Stimulated activated CD4-positive, alpha-beta T cell treated with anti-CD3 and anti-CD28 coated beads, Interleukin-1b, Interleukin-23, amount 100 ng/mL, for 24 hours (primary cell): ENCODE data around the gene SPATA31D4.
"Not testable (repeated sequence)": the region's sequence is repeated elsewhere in the genome, so short reads cannot be mapped to it uniquely, and the experiment has no call there.

Experiments
- DNase-seq, 4 experiments: peaks; one replicate each; pipeline ENCODE4 v3.0.0-alpha.2; 2020; ENCODE audit warnings: low read depth in 4 of 4, low spot score in 1 of 4

The SPATA31D4 gene

GRCh38 chr9:81928305-81928704, at the start of gene SPATA31D4:
TSS of gene SPATA31D4 (plus strand) at chr9:81928428. CDS start at chr9:81928514, 86 bp downstream.
- not testable (repeated sequence) for DNase-seq

- DNase-seq, result no peak
Observed at GRCh38 chr9:81878530-81878929, 49.7 kb upstream of the SPATA31D4 start.

DNA sequence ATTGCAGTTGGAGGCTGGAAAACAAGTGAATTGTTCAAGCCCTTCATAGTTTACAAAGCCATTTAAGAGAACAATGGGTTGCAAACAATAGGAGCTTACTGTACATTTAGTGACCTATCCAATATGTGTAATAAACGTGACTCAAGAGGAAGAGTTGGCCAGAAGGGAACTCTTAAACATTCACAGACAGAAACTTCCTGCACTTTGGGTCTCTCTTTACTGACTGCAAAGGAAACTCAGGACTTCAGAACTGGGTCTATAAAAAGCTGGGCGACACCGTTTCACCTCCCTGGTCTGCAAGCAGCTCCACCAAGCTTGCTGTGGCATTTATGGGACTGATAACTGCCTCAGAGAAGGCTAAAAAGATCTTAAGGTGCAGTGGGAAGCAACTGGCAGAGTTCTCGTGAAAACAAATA, 48.7 kb upstream of the SPATA31D4 start:
- DNase-seq, result no peak

- no peak for DNase-seq
Observed at GRCh38 chr9:81885602-81886001, 42.6 kb upstream of the SPATA31D4 start.

- no peak for DNase-seq
Observed at GRCh38 chr9:81886665-81887064, 41.6 kb upstream of the SPATA31D4 start.

- no peak for DNase-seq
Observed at GRCh38 chr9:81890104-81890503, 38.1 kb upstream of the SPATA31D4 start.

DNA sequence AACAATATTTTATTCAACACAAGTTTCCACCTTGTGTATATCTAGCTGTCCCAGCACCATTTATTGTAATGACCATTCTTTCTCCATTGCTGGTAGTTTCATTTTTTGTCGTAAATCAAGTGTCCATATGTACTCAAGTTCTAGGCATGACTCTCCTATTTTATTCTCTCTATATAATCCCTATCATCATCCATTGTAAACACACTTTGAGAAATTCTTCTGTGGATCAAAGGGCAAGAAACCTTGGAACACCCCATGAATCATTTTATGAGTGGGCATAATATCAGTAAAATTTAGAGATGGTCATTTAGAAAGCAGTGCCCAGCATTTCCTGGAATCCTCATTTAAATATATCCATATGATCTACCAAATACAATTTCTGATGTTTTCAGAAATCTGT, 35.8 kb upstream of the SPATA31D4 start:
- no peak for DNase-seq

DNA sequence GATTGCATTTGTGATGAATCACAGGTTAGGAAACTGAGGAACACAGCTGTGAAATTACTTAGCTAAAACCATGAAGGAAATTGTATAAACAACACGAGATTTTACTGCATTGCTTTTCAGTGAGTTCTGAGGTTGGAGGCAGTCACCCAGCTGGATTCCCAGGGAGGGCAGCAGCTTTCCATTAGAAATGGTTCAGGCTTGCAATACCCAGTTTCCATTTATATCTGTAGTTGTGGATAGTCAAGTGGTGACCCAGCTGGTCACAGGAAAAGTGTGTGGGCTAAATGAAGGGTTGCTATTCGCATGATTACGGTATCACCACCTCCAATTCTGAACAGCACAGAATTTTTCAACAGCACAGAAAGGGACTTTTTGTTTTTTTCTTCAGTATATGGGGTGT, 34.3 kb upstream of the SPATA31D4 start:
- no peak for DNase-seq

DNA sequence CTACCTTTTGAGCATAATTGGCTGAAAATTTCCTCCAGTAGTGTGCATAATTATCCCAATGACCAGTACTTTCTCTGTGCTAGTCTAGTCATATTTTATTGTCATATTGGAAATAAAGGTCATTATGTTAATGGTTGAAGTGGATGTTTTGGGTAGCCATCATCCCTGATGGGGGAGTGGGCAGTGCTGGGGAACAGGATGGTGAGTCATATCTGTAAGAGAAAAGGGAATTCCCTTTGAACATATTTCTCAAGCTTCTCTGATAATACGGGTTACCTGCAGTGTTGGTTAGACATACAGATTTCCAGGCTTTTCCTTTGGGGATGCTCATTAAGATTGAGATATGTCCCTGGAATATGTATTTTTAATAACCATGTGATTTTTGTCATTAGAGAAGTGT, 33.3 kb upstream of the SPATA31D4 start:
- no peak for DNase-seq

DNA sequence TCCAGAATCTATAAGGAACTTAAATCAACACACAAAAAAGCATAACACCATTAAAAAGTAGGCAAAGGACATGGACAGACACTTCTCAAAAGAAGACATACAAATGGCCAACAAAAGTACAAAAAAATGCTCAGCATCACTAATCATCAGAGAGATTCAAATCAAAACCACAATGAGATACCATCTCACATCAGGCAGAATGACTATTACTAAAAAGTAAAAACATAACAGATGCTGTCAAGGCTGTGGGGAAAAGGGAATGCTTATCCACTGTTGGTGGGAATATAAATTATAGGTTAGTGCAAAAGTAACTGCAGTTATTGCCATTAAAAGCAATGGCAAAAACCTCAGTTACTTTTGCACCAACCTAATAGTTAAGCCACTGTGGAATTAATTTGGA, 32.2 kb upstream of the SPATA31D4 start:
- no peak for DNase-seq

- no peak for DNase-seq
Observed at GRCh38 chr9:81898851-81899250, 29.4 kb upstream of the SPATA31D4 start.

DNA sequence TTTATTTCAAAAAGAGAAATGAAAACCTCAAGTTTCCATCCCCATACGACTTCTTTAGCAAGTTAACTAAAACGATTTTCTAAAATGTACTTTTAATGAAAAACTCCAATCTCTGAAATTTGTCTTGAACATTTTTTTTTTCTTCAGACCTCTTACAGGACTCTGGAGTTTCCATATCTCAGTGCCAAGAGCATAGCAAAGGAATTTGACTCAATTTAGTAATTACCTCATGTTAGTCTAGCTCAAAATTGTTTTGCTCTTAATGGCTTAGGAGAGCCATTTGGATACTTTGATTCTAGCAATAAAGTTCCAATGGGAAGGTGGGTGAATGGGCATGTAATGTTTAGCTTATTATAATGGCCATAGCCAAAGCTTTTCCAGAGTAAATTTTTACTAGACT, 26.0 kb upstream of the SPATA31D4 start:
- no peak for DNase-seq

GRCh38 chr9:81902626-81903025, 25.6 kb upstream of the SPATA31D4 start:
- DNase-seq, result no peak

- no peak for DNase-seq
Observed at GRCh38 chr9:81906671-81907070, 21.6 kb upstream of the SPATA31D4 start.

DNA sequence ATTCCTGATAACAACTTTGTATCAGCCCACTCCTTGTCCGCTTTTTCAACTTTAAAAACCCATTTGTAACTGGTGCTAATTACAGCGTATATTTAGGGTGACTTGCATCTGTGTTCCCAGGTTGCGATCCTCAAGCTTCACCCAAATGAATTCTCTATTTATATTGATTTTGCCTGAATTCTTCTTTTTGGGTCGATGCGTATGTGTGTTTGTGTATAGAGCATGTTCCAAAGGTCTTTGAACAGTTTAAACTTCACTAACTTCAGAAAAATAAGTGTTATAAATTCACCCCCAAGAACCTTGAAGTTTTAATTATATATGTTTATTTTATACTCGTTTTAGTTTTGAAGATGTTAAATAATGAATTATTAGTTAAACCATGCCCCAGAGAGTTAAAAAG, 16.1 kb upstream of the SPATA31D4 start:
- DNase-seq, result no peak

GRCh38 chr9:81915801-81916505, 12.3 kb upstream of the SPATA31D4 start:
- no peak for DNase-seq

DNA sequence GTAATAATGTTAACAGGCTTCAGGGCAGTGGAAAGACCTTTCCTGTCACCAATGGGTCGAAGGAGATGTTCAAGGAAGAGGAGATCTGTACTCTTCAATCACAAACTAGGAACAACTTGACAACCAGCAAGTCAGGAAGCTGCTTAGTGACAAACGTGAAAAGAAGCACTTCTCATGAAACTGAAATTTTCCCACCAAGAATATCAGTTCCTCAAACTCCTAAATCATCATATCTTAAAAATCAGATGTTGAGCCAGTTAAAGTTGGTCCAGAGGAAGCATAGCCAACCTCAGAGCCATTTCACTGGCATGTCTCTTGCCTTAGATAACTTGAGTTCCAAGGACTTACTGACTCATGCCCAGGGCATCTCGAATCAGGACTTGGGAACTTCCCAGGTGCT, 9.7 kb upstream of the SPATA31D4 start:
- not testable (repeated sequence) for DNase-seq

DNA sequence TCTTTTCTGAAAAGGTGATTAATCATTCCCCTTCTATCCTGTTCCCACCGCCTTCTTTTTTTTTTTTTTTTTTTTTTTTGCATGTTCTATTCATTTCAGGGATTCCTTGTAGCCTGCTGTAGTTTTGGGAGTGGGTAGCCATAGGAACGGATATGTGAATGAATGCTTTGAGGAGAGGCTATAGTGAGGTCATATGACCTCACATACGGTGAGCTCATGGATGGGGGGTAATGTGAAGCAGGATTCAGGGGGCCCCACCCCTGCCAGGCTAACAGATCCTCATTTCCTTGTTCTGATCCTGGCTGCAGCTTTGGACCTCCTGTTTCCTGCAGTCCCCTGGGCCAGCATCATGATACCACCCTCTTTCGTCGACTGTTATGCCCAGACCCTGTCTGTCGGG, 1.9 kb downstream of the SPATA31D4 start:
- DNase-seq, result not testable (repeated sequence)

GRCh38 chr9:81933547-81933946, 5.3 kb downstream of the SPATA31D4 start:
- not testable (repeated sequence) for DNase-seq

DNA sequence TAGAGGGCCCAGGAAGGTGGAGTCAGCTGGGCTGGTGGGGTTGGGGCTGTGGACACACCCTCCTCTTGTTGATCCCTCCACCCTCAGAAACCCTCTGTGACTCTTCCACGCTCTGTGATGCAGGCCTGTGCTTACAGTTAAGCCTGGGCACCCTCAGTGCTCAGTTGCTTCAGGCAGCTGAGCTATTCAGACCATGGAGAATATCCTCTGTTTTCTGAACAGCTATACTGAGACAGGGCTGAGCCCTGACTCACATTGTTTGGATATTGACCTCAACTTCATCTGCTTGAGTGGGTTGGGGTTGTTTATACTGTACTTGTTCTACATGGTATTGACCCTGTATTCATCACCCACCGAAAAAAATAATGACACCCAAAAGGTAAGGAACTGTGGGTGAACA, 15.2 kb downstream of the SPATA31D4 start, which contains the start of gene SPATA31D3:
Gene SPATA31D3 (plus strand): TSS at position 108 of the 400 bp plus-strand sequence. CDS start 86 bp downstream, at position 194.
- DNase-seq, result not testable (repeated sequence)

DNA sequence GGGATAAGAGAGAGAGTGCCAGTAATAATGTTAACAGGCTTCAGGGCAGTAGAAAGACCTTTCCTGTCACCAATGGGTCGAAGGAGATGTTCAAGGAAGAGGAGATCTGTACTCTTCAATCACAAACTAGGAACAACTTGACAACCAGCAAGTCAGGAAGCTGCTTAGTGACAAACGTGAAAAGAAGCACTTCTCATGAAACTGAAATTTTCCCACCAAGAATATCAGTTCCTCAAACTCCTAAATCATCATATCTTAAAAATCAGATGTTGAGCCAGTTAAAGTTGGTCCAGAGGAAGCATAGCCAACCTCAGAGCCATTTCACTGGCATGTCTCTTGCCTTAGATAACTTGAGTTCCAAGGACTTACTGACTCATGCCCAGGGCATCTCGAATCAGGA, 20.4 kb downstream of the SPATA31D4 start:
- not testable (repeated sequence) for DNase-seq

- no peak for DNase-seq
Observed at GRCh38 chr9:81953096-81953495, 24.9 kb downstream of the SPATA31D4 start.

DNA sequence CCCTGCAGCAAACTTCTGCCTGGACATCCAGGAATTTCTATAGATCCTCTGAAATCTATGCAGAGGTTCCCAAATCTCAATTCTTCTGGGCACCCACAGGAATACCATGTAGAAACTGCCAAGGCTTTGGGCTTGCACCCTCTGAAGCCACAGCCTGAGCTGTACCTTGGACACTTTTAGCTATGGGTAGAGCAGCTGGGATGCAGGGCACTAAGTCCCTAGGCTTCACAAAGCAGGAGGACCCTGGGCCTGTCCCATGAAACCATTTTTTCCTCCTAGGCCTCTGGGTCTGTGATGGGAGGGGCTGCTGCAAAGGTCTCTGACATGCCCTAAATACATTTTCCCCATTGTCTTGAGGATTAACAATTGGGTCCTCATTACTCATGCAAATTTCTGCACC, 27.4 kb downstream of the SPATA31D4 start:
- no peak for DNase-seq
